NCI-H1417 (cell line): ENCODE measurements around the gene PYGO1.
A peak's percentile ranks its signal among the peaks of the same experiment; 100 is the strongest.
"Not testable (repeated sequence)": the region's sequence is repeated elsewhere in the genome, so short reads cannot be mapped to it uniquely, and the experiment has no call there.

Experiments used
- DNase-seq, 3 experiments: peaks; one replicate each; lab custom pipeline; 2025; lab: John Stamatoyannopoulos, UW

PYGO1 gene, protein sequence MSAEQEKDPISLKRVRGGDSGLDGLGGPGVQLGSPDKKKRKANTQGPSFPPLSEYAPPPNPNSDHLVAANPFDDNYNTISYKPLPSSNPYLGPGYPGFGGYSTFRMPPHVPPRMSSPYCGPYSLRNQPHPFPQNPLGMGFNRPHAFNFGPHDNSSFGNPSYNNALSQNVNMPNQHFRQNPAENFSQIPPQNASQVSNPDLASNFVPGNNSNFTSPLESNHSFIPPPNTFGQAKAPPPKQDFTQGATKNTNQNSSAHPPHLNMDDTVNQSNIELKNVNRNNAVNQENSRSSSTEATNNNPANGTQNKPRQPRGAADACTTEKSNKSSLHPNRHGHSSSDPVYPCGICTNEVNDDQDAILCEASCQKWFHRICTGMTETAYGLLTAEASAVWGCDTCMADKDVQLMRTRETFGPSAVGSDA

DNA sequence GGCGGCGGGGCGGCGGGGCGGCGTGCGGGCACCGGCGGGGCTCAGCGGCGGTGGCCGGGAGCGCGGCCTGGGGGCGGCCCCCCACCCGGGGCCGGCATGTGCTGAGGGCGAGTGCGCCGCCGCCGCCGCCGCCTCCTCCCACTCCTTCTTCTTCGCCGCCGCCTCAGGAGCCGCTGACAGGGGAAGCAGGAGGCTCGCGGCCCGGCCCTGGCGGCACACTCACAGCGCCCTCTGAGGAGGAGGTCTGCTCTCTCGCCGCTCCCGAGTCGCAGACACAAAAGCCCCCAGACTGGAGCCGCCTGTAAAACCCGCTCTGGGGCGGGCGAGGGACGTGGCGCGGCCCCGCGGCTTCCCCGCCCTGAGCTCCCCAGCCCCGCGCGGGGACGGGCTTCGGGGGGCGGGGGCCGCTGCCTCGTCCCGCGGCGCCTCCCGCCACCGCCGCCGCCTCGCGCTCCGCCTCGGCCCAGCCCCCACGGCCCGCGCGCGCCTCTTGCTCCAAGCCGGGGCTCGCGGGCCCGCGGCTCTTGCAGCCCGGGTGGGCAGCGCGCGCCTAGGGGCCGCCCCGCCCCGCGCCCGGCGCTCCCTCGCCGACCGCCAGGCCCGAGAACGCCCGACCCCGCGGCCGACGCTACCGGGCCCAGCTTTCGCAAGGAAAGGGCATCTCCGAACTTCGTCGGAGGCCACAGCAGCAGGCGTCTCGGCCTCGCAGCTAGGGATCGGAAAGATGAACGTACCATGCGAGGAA, at the start of gene PYGO1:
PYGO1 (minus strand) TSS at position 276 of the 745 bp plus-strand sequence. CDS start 462 bp downstream, outside the sequence.
- peak; percentile 33 to 93 (median 90) for DNase-seq

DNA sequence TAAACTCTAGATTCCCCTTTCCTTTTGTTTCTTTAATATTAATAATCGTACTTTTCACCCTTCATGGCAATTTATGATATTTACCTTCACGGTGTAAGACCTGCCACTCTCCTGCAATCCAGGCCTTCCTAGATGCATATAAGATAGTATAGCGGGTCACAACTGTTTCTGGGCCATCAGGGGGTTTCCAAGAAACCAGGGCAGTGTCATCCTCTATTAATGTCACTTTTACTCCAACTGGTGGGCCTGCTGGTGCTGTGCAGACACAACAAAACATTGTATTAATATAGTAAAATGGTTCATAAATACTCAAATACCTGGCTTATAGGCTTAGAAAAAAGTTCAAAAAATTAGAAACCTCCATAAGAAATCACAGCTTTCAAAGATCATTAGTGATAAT, 48.9 kb upstream of the PYGO1 start:
- no peak for DNase-seq

DNA sequence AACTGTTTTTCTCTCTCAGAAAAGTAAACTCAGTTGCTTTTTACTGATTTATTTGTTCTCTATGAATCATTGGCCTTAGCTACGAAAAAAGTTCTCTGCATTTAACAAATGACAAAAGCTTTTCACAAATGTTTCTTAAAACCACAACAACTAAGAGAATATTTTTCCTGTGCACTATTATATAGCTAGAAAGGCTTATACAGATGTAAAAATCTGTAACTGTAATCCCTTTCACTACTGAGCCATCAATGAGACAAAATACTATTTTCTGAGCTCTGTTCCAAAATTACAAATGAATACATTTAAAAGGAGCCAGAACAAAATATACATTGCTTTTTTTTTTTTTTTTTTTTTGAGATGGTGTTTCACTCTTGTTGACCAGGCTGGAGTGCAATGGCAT, 45.6 kb upstream of the PYGO1 start:
- DNase-seq = no peak

DNA sequence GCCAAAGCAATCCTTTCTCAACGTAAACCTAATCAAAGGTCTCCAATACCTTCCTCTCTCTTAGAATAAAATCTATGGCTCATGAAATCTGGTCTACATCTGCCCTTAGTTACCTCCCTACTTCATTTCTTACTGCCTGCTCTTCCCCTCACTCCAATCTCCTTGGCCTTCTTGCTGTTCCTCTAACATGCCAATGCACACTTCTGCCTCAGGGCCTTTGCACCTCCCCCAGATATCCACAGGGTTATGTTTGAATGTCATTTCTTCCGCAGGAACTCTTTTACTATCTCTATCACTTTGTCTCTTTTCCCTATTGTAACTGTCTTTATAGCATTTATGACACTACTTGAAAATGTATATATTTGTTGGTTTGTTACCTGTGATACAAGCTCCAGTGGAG, 44.3 kb upstream of the PYGO1 start:
- no peak for DNase-seq

DNA sequence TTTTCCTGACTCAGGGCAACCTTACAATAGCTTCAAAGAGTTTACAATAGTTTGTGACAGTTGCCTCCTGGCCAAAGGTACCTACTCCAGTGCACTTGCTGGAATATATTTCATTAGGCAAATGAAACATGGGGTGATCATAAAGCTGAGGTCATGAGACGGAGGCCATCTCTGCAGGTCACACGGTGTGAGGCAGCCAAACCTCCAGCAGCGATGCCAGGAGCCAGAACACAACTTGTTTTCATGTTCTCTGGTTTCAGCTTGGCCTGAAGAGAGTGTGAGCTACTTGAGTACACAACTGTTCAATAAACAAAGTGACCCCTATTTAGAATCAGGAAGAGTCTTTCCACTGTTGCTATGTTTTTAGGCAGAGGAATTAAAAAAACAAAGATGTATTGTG, 42.7 kb upstream of the PYGO1 start:
- no peak for DNase-seq

DNA sequence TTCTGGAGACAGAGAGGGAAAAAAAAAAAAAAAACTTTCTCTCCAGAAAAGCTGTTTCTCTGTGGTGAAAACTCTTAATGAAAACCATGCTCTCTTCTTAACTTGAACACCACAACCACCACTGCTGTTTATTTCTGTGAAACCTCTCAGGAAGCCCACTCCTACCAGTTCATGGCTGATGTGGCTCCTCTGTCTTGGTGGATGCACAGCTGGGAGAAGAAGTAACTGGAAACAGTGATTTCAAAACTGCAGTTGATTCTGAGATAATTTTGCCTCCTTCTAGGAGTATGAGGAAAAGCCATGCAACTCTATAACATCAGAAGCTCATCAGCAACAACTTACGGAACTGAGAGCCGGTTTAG, 40.2 kb upstream of the PYGO1 start:
- DNase-seq = no peak

DNA sequence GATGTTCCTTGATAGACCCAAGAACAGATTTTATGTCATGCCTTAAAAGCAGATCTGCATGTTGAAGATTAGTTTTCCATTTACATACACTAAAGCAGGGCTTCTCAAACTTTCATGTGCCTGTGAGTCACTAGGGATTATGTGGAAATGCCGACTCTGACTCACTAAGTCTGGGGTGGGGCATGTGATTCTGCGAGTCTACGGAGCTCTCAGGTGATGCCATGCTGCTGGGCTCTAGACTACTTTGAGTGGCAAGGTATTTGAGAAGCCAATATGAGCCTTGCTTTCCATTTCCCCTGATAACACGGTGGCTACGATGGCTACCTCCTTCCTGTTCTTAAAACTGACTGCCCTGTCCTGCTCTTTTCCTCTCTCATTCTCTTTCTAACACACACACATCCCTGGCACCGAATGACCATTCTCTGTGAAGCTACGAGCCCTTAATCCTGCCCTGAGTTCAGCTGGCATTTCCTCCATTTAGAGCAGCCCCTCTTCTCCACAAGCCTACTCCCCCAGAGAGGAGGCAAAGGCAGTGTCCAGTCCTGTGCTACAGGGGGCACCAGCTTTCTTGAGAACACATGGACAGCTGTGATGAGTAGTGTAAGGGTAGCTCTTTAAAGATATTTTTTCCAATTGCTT, 39.7 kb upstream of the PYGO1 start:
- DNase-seq = no peak

DNA sequence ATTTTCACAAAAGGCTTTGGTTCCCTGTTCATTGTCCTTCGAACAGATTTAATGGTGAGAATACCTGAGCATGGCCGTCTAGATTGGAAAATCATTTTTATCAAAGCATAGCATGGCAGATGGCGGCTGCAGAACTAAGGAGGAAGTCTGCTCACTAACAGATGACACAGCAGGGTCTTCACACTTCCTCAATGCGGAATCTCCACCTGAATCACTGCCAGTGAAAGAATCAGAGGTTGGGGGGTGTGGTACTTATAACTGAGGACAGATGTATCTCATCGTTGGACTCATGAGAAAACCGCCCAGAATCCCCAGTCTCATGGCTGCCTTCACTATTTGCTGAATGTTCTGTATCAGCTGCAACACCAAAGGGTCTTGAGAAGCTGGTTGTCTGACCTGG, 31.6 kb upstream of the PYGO1 start:
- DNase-seq = no peak

DNA sequence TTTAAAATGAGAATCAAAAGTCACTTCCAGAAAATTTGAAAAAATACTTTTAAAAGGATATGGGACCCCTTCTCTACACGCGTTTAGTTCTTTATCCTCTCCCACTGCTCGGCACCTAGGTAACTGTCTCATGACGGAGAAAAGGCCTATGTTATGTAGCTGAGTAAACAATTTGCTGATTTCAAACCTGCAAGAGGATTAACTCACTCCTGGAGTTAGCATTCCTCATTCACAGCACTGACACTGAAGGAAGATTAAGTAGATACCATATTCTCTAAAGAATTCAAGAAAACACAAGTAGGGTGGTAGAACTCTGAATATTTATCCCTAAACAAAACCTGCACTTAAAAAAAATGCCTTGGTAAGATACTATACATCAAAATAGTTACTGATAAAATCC, 30.2 kb upstream of the PYGO1 start:
- no peak for DNase-seq

DNA sequence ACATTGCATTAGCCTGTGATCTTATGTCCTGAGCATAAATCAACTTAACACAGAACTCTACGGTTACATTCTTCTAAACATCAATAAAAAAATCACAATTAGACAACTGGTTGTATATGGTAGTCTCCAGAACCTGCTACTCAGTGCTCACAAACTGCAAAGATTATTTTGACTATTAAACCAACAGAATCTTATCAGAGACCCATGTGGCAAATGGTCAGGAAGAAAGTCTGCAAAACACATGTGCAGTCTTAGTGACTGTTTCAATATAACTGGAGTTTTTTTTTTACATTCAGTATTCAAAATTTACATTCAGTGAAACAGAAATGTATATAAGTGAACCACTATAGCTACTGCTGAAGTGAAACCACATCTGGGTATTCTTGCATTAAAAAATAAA, 27.3 kb upstream of the PYGO1 start:
- no peak for DNase-seq

DNA sequence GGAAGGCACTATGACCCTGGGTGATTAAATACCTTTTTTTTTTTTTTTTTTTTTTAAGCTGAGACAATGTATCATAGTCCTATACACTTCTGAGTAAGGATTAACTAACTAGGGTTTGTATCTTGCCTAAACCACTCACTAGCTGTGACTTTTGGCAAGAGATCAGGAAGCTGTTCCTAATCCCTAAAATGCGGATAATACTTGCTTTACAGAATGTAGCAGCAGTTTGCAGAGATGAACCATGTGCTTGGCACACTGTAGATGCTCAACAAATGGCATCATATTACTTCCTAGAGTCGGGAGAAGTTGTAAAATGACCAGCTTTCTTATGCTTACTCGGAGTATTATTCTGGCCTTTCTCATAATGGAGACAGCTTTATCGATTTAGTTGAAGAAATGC, 25.6 kb upstream of the PYGO1 start:
- no peak for DNase-seq

DNA sequence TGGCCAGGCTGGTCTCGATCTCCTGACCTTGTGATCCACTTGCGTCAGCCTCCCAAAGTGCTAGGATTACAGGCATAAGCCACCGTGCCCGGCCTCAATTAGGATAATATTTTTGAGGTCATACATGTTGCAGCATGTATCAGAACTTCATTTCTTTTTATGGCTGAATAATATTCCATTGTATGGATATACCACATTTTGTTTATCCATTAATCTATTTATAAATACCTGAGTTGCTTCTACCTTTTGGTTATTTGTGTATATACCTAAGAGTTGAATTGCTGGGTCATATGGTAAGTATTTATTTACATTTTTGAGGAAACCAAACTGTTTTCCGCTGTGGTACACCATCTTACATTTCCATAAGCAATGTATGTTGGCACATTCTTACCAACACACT, 18.1 kb upstream of the PYGO1 start:
- DNase-seq = no peak

DNA sequence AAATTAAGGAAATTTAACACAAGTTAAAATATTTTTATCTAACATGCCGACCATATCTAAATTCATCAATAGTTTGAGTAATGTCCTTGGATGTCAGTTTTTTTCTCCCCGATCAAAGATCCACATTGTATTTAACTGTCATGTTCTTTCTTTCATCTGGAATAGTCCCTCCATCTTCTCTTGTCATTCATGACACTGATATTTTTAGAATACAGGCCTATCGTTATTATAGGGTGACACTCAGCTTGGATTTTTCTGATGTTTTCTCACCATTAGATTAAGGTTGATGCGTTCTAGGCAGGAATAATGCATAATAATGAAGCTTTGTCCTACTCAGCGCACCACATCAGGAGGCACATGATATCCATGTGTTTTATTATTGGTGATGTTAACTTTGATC, 13.2 kb upstream of the PYGO1 start:
- no peak for DNase-seq

DNA sequence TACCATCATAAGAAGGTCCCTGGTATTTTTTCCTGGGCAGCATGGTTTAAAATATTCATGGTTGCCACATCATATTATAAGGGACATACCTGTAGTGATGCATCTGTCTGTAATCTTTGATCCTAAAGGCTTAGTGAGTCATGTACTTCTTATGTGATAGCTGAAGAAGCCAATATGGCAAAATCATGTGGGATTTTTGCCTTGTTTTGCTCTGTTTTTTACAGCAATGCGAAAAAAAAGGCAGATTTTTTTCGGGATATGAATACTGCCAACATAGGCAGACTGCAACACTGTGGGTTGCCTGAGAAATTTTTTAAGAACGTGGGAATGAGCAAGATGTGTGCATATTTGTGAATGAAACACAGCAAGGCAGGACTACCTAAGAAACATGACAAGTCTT, 11.3 kb upstream of the PYGO1 start:
- DNase-seq = no peak

DNA sequence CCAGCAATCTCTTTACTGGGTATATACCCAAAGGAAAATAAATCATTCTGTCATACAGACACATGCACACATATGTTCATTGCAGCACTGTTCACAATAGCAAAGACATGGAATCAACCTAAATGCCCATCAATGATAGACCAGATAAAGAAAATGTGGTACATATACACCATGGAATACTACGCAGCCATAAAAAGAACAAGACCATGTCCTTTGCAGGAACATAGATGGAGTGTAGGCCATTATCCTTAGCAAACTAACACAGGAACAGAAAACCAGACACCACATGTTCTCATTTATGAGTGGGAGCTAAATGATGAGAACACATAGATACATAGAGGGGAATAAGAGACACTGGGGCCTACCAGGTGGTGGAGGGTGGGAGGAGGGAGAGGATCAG, 4.9 kb upstream of the PYGO1 start:
- DNase-seq = not testable (repeated sequence)

DNA sequence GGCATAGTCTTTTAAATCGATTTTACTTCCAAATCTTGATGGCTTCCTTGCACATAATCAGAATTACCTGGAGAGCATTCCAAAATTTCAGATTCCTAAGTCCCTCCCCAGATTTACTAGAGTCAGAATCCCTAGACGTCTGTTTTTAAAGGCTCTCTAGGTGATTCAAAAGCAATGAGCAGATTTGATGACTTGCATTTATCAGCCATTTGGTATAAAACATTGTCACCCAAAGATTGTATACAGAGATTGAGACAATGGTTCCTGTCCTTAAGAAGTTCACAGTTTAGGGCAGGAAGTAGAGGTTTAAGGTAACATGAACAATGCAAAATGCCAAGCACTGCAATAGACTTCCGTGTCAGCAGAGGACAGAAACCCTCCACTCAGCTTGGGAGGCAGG, 2.6 kb upstream of the PYGO1 start:
- DNase-seq = no peak

DNA sequence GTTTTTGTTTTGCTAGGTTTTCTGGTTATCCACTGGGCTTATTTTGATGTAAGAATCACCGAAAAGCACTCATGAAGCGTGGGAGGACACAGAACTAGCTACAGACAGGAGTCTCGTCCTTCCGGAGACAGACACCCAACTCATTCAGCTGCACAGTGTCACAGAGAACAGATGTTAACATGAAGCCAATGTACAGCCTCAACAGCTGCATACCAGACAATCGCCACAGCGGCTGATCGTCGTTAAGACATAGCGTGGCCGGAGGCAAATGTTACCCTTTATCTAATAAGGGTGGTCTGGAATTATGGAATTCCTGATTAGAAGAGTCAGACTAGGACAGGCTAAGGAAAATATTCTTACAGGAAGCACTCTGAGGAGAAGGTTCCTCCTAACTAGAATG, 1.1 kb upstream of the PYGO1 start:
- peak in 1 of 3 experiments; percentile 38 for DNase-seq

DNA sequence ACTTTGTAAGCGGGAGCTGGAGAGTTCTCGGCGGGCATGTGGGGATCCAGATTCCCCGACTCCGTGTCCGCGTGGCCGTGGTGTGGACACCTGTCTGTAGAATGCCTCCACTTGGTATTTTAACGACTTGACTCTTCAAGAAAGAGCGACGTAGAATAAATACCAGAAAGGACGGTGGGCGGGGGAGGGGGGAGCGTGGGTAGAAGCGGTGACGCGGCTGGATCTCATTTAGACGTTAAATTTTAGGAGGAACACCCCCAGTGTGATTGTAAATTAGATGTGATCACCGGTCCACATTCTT, 620 bp upstream of the PYGO1 start:
- no peak for DNase-seq

DNA sequence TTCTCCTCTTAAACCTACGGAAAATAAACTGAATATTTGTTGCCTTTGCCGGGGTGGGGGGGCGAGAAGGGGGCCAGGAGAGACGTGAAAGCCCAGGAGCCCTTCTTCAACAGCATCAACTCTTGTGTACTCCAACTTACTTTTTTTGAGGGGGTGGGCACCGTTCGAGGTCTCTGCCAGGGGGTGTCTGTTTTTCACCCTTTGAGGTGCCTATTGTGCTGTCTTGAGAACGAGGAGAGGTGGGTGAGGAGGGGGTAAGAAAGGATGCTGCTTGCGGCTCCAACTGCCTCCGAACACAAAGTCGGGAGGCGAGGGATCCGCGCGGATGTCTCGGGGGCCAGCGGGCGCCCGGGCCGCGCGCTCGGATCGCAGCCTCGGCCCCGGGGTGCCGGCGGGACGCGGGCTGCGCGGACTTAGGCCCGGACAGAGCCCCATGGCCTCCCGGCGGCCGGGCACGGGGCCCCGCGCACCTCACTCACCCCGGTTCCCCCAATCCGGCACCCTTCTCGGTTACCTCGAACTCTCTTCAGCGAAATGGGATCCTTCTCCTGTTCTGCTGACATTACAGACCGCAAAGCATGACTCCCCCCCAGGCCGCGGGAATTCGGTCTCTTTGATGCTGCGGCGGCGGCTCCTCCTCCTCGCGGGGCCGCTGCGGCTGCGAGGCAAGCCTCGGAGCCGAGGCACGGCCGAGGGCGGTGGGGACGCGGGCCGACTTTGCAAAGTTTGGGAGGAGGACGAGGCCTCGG, 650 bp downstream of the PYGO1 start:
- peak; percentile 26 to 86 (median 84) for DNase-seq

DNA sequence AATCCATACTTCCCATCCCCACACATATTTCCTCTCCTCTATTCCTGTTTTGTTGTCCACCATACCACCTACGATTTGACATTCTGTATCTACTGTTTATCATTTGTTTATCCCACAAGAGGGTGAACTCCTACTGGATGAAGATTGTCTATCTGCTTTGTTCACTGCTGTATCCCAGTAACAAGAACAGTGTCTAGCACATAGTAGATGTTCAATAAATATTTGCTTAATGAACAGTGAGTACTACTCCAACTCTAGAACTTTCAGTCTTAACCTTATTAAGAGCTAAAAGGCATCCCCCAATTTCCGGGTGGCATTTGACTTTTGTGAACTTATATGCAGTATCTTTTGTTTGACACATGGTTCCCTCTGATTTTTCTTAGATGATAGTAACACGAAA, 1.3 kb downstream of the PYGO1 start:
- peak in 2 of 3 experiments; percentile 17 to 30 for DNase-seq

DNA sequence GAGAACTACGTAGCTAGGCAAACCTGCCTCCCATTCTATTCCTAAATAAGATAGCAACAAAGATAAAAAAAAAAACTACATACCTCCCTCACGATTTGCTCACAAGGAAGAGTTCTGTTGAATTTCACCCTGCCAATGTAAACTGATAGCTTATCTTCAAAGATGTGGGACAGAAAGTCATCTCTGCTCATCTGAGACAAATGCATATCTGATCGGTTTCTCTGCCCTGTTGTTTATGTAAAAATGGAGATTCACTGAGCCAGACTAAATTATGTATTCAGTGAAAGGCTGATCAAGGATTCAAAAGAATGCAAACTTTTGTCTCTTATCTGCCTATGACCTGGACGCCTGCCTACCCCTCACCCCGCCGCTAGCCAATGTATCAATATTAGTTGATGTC, 11.2 kb downstream of the PYGO1 start:
- no peak for DNase-seq

DNA sequence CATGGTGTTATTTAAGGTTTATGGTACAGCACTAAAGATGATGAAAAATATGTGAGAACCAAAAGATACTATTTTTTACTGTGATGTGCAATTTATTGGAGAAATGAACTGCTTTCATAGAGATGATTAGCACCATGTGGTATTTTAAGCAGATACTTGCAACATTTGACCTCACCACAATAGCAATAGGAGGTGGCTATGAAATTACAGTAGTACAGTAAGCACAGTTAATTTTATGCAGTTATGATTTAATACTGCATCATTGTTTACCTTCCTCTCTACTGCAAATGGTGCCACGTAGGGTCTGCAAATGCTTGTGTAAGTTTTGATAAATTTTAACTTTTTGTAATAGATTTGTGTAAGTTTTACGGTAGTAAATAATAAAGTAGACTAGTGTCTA, 14.0 kb downstream of the PYGO1 start:
- DNase-seq = no peak

DNA sequence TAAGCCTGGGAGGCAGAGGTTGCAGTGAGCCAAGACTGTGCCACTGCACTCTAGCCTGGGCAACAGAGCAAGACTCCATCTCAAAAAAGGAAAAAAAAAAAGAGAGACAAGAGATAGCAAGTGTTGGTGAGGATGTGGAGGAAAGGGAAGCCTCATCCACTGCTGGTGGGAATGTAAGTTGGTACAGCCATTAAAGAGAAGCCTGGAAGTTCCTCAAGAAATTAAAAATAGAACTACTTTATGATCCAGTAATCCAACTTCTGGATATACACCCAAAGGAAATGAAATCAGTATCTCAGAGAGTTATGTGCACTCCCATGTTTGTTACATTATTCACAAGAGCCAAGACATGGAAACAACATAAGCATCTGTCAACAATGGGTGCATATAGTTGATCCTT, 14.9 kb downstream of the PYGO1 start:
- no peak for DNase-seq
